ENCODE measurements around the gene DIS3L2.
"Not testable (repeated sequence)": the region's sequence is repeated elsewhere in the genome, so short reads cannot be mapped to it uniquely, and the experiment has no call there.

DIS3L2 gene

DNA sequence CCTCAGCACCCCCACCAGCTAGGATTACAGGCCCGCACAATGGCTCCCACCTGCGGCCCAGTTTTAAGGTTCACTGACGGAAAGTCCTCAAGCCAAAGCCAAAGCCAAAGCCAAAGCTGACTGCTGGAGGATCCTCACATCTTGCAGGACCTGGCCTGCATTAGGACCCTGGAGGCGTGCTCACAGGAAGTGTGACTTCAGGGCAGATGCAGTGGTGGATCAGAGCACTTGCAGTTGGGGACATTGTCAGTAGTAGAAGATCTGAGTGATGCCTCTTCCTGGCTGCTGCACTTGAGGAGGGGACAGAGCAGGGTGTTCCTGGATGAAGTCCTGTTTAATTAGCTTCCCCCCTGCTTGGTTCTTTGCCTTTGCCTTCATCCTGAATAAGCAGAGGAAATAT is 348.1 kb downstream of the DIS3L2 start:
- TF ChIP-seq CTCF (IDR thresholded peaks at IDR 0.05; ENCODE audit: poor library complexity, severe bottlenecking), result no peak
- no peak for DNase-seq (ENCODE audit: low spot score)
- Histone ChIP-seq H3K36me3 (ENCODE audit: low read depth) (no peaks in the 10 kb centered on the region), H3K4me1 (ENCODE audit: insufficient read depth, poor library complexity, severe bottlenecking) (no peaks in the 10 kb centered on the region), H3K27me3 (ENCODE audit: insufficient read depth, poor library complexity, severe bottlenecking) (no peaks in the 10 kb centered on the region), H3K4me3 (ENCODE audit: severe bottlenecking) (no peak overlapping the region), H3K27ac (ENCODE audit: poor library complexity, severe bottlenecking) (no peak overlapping the region), H3K9me3 (ENCODE audit: severe bottlenecking) (peaks cover 3% of the 10 kb centered on the region)
- ATAC-seq (ENCODE audit: low read depth), result no peak

DNA sequence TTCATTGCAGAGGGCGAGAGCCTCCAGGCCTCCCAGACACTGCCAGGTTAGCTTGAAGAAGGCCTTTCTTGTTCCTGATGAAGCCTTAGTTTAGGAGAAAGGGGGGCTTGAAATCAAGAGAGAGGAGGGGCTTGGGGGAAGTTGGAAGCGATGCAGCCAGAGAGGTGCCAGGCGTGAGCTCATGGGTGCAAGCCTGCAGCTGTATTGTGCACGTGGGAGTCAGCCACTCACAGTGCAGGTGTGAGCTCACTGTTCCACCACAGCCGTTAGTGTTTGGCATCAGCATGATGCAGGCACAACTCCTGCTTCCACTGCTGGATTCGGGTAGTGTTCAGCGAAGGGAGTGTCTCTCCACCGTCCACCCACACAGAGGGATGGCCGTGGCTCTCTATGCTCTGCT is 348.6 kb downstream of the DIS3L2 start:
- no peak for TF ChIP-seq CTCF (IDR thresholded peaks at IDR 0.05; ENCODE audit: poor library complexity, severe bottlenecking)
- no peak for DNase-seq (ENCODE audit: low spot score)
- peaks cover 3% of the 10 kb centered on the region for H3K9me3 ChIP-seq (ENCODE audit: severe bottlenecking)
- no peak; the same call in 2 of the 3 replicates for ATAC-seq (ENCODE audit: low read depth)
- peaks cover 5% of the 10 kb centered on the region for H3K4me1 ChIP-seq (ENCODE audit: insufficient read depth, poor library complexity, severe bottlenecking)
- no peaks in the 10 kb centered on the region for H3K27me3 ChIP-seq (ENCODE audit: insufficient read depth, poor library complexity, severe bottlenecking)
- no peak overlapping the region for H3K27ac ChIP-seq (ENCODE audit: poor library complexity, severe bottlenecking)
- no peak overlapping the region for H3K4me3 ChIP-seq (ENCODE audit: severe bottlenecking)
- no peaks in the 10 kb centered on the region for H3K36me3 ChIP-seq (ENCODE audit: low read depth)

- no peaks in the 10 kb centered on the region for H3K27me3 ChIP-seq (ENCODE audit: insufficient read depth, poor library complexity, severe bottlenecking)
- no peak overlapping the region for H3K4me3 ChIP-seq (ENCODE audit: severe bottlenecking)
- DNase-seq (ENCODE audit: low spot score) (no peak), ATAC-seq (ENCODE audit: low read depth) (no peak)
- H3K4me1 ChIP-seq (ENCODE audit: insufficient read depth, poor library complexity, severe bottlenecking), result peaks cover 10% of the 10 kb centered on the region
- H3K27ac ChIP-seq (ENCODE audit: poor library complexity, severe bottlenecking), result no peak overlapping the region
- TF ChIP-seq CTCF (IDR thresholded peaks at IDR 0.05; ENCODE audit: poor library complexity, severe bottlenecking), result no peak
- H3K36me3 ChIP-seq (ENCODE audit: low read depth), result no peaks in the 10 kb centered on the region
- peaks cover 3% of the 10 kb centered on the region for H3K9me3 ChIP-seq (ENCODE audit: severe bottlenecking)
Observed at GRCh38 chr2:232310696-232311095, 349.2 kb downstream of the DIS3L2 start.

GRCh38 chr2:232313645-232314044 is 352.1 kb downstream of the DIS3L2 start:
- H3K27ac ChIP-seq (ENCODE audit: poor library complexity, severe bottlenecking); H3K27me3 ChIP-seq (ENCODE audit: insufficient read depth, poor library complexity, severe bottlenecking); H3K36me3 ChIP-seq (ENCODE audit: low read depth); DNase-seq (ENCODE audit: low spot score); H3K4me3 ChIP-seq (ENCODE audit: severe bottlenecking); ATAC-seq (ENCODE audit: low read depth); H3K9me3 ChIP-seq (ENCODE audit: severe bottlenecking): not testable (repeated sequence)
- peaks cover 13% of the 10 kb centered on the region for H3K4me1 ChIP-seq (ENCODE audit: insufficient read depth, poor library complexity, severe bottlenecking)

GRCh38 chr2:232315049-232315922 is 353.8 kb downstream of the DIS3L2 start:
- Histone ChIP-seq H3K36me3 (ENCODE audit: low read depth) (no peaks in the 10 kb centered on the region), H3K4me3 (ENCODE audit: severe bottlenecking) (no peak overlapping the region), H3K9me3 (ENCODE audit: severe bottlenecking) (peaks cover 3% of the 10 kb centered on the region), H3K27me3 (ENCODE audit: insufficient read depth, poor library complexity, severe bottlenecking) (no peaks in the 10 kb centered on the region), H3K27ac (ENCODE audit: poor library complexity, severe bottlenecking) (peak overlapping the region; percentile 84), H3K4me1 (ENCODE audit: insufficient read depth, poor library complexity, severe bottlenecking) (peaks cover 13% of the 10 kb centered on the region)
- no peak for DNase-seq (ENCODE audit: low spot score)
- TF ChIP-seq CTCF (IDR thresholded peaks at IDR 0.05; ENCODE audit: poor library complexity, severe bottlenecking), result peak; percentile 55
- peak; percentile 96 for ATAC-seq (ENCODE audit: low read depth)
